ENCODE data around the gene FSD2. TPM values are rescaled to one million over a fixed set of nuclear protein-coding genes. Genes with fewer than 3 reads are reported as not detected.

FSD2 gene
- total and polyA plus RNA-seq, 9 of the 15 experiments (the other 6 are each of a cell fraction or from before 2014, with no cell fraction given), result 0.01 to 0.06 TPM; not detected in 7

GRCh38 chr15:82851981-82852511 is 46.2 kb upstream of the FSD2 start:
- Histone ChIP-seq H3K4me3 (no peak overlapping the region), H4K20me1 (replicated peaks; ENCODE audit: control insufficient read depth, insufficient read depth, low read length) (no peaks in the 10 kb centered on the region), H3K4me1 (replicated peaks in 1 of 2; ENCODE audit: control insufficient read depth in 2 of 2, insufficient read depth in 2 of 2, low read length in 2 of 2) (peaks cover 29 to 50% of the 10 kb centered on the region in 2 experiments), H3K27me3 (ENCODE audit: control insufficient read depth in 2 of 2, insufficient read depth in 2 of 2, low read length in 2 of 2) (no peaks in the 10 kb centered on the region), H3K9ac (ENCODE audit: insufficient read depth in 1 of 2, low read depth in 2 of 2, low read length in 2 of 2) (0 out of 4 replicates have a peak overlapping the region, but pooled peaks of 1 of the 2 experiments have one; percentile 10), H2AFZ (ENCODE audit: low read depth, low read length) (no peak overlapping the region), H3K79me2 (ENCODE audit: control insufficient read depth, insufficient read depth, low read length) (no peaks in the 10 kb centered on the region), H3K36me3 (ENCODE audit: control insufficient read depth, insufficient read depth, low read length) (no peaks in the 10 kb centered on the region), H3K9me1 (ENCODE audit: control insufficient read depth, insufficient read depth, low read length) (no peaks in the 10 kb centered on the region), H3K4me2 (ENCODE audit: insufficient read depth, low read length) (no peak overlapping the region), H3K27ac (ENCODE audit: extremely low read depth, low read depth, low read length) (no peak overlapping the region), H3K9me3 (replicated peaks; ENCODE audit: control insufficient read depth, insufficient read depth, low read depth, low read length) (no peaks in the 10 kb centered on the region)
- POLR2A ChIA-PET, result interaction anchor here (1.0 to 1.4 kb wide), 2 partner anchors 9 to 41 kb away, joined by 3 to 12 read pairs; no protein-coding TSS in a partner anchor
- in situ Hi-C loops (cut with MboI), result loop anchor here (10.0 kb wide), 1 partner anchor 133 kb away; the partner anchor contains the start of gene RAMAC
- DNase-seq (ENCODE audit: extremely low read depth in 1 of 4, low spot score in 3 of 4), result no peak
- intact Hi-C loops (cut with micrococcal nuclease), result no loop called here
- CTCF ChIA-PET (ENCODE audit: low intra/inter-chr PET ratio), result interaction anchor here (1.2 kb wide), 1 partner anchor 150 kb away, joined by 3 read pairs; no protein-coding TSS in a partner anchor
- WGBS (ENCODE audit: insufficient coverage, low coverage, missing lambda C conversion rate), result 65% methylated on average over 8 of the region's 9 CpGs
- BruUV-seq (replicated peaks), result no TSS peak
- no peak for FAIRE-seq
- no peak for ATAC-seq
- no peak for TF ChIP-seq MEIS2 (IDR thresholded peaks at IDR 0.05; ENCODE audit: partially characterized antibody)
- TF ChIP-seq ZNF764 (CRISPR knock-in tag; IDR thresholded peaks at IDR 0.05; ENCODE audit: low read depth), result no peak
- TF ChIP-seq, protein P1, sequence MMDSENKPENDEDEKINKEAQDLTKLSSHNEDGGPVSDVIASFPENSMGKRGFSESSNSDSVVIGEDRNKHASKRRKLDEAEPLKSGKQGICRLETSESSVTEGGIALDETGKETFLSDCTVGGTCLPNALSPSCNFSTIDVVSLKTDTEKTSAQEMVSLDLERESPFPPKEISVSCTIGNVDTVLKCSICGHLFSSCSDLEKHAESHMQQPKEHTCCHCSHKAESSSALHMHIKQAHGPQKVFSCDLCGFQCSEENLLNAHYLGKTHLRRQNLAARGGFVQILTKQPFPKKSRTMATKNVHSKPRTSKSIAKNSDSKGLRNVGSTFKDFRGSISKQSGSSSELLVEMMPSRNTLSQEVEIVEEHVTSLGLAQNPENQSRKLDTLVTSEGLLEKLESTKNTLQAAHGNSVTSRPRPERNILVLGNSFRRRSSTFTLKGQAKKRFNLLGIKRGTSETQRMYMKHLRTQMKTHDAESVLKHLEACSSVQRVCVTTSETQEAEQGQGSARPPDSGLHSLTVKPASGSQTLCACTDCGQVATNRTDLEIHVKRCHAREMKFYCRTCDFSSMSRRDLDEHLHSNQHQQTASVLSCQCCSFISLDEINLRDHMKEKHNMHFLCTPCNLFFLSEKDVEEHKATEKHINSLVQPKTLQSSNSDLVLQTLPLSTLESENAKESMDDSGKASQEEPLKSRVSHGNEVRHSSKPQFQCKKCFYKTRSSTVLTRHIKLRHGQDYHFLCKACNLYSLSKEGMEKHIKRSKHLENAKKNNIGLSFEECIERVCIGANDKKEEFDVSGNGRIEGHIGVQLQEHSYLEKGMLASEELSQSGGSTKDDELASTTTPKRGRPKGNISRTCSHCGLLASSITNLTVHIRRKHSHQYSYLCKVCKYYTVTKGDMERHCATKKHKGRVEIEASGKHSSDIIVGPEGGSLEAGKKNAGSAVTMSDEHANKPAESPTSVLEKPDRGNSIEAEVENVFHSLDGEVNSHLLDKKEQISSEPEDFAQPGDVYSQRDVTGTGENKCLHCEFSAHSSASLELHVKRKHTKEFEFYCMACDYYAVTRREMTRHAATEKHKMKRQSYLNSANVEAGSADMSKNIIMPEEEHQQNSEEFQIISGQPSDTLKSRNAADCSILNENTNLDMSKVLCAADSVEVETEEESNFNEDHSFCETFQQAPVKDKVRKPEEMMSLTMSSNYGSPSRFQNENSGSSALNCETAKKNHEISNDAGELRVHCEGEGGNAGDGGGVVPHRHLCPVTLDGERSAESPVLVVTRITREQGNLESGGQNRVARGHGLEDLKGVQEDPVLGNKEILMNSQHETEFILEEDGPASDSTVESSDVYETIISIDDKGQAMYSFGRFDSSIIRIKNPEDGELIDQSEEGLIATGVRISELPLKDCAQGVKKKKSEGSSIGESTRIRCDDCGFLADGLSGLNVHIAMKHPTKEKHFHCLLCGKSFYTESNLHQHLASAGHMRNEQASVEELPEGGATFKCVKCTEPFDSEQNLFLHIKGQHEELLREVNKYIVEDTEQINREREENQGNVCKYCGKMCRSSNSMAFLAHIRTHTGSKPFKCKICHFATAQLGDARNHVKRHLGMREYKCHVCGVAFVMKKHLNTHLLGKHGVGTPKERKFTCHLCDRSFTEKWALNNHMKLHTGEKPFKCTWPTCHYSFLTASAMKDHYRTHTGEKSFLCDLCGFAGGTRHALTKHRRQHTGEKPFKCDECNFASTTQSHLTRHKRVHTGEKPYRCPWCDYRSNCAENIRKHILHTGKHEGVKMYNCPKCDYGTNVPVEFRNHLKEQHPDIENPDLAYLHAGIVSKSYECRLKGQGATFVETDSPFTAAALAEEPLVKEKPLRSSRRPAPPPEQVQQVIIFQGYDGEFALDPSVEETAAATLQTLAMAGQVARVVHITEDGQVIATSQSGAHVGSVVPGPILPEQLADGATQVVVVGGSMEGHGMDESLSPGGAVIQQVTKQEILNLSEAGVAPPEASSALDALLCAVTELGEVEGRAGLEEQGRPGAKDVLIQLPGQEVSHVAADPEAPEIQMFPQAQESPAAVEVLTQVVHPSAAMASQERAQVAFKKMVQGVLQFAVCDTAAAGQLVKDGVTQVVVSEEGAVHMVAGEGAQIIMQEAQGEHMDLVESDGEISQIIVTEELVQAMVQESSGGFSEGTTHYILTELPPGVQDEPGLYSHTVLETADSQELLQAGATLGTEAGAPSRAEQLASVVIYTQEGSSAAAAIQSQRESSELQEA (IDR thresholded peaks at IDR 0.05; ENCODE audit: low read depth), result no peak
- TF ChIP-seq ZBTB7A (IDR thresholded peaks at IDR 0.05; ENCODE audit: borderline replicate concordance, control insufficient read depth, low read depth, low read length), result no peak
- TF ChIP-seq, protein P2, sequence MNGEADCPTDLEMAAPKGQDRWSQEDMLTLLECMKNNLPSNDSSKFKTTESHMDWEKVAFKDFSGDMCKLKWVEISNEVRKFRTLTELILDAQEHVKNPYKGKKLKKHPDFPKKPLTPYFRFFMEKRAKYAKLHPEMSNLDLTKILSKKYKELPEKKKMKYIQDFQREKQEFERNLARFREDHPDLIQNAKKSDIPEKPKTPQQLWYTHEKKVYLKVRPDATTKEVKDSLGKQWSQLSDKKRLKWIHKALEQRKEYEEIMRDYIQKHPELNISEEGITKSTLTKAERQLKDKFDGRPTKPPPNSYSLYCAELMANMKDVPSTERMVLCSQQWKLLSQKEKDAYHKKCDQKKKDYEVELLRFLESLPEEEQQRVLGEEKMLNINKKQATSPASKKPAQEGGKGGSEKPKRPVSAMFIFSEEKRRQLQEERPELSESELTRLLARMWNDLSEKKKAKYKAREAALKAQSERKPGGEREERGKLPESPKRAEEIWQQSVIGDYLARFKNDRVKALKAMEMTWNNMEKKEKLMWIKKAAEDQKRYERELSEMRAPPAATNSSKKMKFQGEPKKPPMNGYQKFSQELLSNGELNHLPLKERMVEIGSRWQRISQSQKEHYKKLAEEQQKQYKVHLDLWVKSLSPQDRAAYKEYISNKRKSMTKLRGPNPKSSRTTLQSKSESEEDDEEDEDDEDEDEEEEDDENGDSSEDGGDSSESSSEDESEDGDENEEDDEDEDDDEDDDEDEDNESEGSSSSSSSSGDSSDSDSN (IDR thresholded peaks at IDR 0.05; ENCODE audit: borderline replicate concordance in 1 of 2, low read depth in 2 of 2, low read length in 2 of 2), result no peak
- TF ChIP-seq, protein P3, sequence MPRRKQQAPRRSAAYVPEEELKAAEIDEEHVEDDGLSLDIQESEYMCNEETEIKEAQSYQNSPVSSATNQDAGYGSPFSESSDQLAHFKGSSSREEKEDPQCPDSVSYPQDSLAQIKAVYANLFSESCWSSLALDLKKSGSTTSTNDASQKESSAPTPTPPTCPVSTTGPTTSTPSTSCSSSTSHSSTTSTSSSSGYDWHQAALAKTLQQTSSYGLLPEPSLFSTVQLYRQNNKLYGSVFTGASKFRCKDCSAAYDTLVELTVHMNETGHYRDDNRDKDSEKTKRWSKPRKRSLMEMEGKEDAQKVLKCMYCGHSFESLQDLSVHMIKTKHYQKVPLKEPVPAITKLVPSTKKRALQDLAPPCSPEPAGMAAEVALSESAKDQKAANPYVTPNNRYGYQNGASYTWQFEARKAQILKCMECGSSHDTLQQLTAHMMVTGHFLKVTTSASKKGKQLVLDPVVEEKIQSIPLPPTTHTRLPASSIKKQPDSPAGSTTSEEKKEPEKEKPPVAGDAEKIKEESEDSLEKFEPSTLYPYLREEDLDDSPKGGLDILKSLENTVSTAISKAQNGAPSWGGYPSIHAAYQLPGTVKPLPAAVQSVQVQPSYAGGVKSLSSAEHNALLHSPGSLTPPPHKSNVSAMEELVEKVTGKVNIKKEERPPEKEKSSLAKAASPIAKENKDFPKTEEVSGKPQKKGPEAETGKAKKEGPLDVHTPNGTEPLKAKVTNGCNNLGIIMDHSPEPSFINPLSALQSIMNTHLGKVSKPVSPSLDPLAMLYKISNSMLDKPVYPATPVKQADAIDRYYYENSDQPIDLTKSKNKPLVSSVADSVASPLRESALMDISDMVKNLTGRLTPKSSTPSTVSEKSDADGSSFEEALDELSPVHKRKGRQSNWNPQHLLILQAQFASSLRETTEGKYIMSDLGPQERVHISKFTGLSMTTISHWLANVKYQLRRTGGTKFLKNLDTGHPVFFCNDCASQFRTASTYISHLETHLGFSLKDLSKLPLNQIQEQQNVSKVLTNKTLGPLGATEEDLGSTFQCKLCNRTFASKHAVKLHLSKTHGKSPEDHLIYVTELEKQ (CRISPR knock-in tag; IDR thresholded peaks at IDR 0.05), result no peak
- no peak for TF ChIP-seq ZNF134 (CRISPR knock-in tag; conservative IDR thresholded peaks at IDR 0.05)
